GM13976 (cell line): ENCODE results near the gene TRAK2.
A peak's percentile ranks its signal among the peaks of the same experiment; 100 is the strongest.
"Not testable (repeated sequence)": the region's sequence is repeated elsewhere in the genome, so short reads cannot be mapped to it uniquely, and the experiment has no call there.

Experiments
- DNase-seq: peaks from one replicate; pipeline ENCODE4 v3.0.0; 2012; ENCODE audit warnings: low spot score
- in situ Hi-C: fragments of 300-500 bp; cut with MboI; formaldehyde crosslinking; loops from one replicate; pipeline ENCODE4 v1.12.0; 2022; ENCODE audit warnings: low sequenced_read_pairs, mixed read lengths, inconsistent platforms; ENCODE audit not compliant: unreplicated experiment
- TF ChIP-seq, protein P1 (sequence below): IDR thresholded peaks from 2 replicates; pipeline ENCODE4 v1.5.1; 2012; ENCODE audit warnings: borderline replicate concordance, mild to moderate bottlenecking; ENCODE audit not compliant: insufficient read depth; ENCODE audit errors: extremely low read depth, missing control alignments, control extremely low read depth

TRAK2 gene, protein sequence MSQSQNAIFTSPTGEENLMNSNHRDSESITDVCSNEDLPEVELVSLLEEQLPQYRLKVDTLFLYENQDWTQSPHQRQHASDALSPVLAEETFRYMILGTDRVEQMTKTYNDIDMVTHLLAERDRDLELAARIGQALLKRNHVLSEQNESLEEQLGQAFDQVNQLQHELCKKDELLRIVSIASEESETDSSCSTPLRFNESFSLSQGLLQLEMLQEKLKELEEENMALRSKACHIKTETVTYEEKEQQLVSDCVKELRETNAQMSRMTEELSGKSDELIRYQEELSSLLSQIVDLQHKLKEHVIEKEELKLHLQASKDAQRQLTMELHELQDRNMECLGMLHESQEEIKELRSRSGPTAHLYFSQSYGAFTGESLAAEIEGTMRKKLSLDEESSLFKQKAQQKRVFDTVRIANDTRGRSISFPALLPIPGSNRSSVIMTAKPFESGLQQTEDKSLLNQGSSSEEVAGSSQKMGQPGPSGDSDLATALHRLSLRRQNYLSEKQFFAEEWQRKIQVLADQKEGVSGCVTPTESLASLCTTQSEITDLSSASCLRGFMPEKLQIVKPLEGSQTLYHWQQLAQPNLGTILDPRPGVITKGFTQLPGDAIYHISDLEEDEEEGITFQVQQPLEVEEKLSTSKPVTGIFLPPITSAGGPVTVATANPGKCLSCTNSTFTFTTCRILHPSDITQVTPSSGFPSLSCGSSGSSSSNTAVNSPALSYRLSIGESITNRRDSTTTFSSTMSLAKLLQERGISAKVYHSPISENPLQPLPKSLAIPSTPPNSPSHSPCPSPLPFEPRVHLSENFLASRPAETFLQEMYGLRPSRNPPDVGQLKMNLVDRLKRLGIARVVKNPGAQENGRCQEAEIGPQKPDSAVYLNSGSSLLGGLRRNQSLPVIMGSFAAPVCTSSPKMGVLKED

DNA sequence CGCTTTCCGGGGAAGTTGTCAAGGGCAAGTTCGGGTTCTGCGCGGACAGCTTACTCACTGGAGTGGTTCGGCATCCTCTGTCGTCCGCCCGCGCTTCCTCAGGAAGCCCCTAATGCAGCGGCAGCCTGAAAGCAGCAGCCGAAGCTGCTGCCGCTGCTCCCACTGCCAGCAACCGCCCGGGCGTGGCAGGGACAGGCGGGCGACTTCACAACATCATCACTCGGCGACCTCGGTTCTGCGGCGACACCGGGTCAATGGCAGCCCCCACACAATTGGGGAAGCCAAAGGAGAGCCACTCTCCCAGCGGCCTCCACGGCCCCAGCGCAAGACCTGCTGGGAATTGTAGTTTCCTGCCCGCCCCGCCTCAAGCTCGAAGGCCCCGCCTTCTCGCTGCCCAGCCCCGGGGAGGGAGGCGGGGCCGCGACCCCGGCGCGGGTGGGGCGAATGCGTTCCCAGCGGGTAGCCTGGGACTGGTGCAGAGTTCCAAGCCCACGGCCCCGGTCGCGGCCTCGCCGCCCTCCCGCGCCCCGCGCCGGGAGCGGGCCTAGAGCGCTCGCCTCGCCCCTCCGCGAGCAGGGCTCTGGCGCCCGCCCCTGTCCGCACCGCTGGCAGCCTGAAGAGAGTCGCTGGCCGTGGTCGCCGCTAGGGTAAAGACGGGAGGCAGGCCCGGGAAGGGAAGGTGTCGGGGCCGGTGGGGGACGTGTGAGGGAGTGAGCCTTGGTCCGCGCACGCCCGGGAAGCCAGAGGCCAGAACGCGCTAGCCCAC is at the start of gene TRAK2, which contains the start of gene STRADB:
TSS of gene TRAK2 (minus strand) at position 167 of the 766 bp plus-strand sequence. CDS start 30,951 bp downstream, outside the sequence.
TSS of gene STRADB (plus strand) at position 449 of the 766 bp plus-strand sequence. CDS start 3,101 bp downstream, outside the sequence.
- TF ChIP-seq, protein P1, sequence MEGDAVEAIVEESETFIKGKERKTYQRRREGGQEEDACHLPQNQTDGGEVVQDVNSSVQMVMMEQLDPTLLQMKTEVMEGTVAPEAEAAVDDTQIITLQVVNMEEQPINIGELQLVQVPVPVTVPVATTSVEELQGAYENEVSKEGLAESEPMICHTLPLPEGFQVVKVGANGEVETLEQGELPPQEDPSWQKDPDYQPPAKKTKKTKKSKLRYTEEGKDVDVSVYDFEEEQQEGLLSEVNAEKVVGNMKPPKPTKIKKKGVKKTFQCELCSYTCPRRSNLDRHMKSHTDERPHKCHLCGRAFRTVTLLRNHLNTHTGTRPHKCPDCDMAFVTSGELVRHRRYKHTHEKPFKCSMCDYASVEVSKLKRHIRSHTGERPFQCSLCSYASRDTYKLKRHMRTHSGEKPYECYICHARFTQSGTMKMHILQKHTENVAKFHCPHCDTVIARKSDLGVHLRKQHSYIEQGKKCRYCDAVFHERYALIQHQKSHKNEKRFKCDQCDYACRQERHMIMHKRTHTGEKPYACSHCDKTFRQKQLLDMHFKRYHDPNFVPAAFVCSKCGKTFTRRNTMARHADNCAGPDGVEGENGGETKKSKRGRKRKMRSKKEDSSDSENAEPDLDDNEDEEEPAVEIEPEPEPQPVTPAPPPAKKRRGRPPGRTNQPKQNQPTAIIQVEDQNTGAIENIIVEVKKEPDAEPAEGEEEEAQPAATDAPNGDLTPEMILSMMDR: no peak
- DNase-seq: peak; percentile 98
- in situ Hi-C loops: no loop called here

DNA sequence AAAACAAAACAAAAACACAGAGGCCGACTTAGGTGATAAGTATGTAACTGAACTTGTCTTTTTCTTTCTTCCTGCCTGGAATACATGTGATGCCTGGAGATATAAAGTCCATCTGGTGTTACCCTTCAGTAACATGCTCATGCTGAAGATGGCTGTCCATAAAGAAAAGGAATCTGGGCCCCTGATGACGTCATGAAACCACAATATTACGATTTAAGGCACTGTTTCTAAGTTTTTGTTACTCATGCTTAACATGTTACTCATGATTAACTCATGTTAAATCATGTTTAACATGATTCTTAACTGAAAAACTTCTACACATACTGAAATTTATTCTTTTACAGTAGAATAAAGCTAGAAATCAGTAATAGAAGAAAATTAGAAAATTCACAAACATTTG is 49.3 kb upstream of the TRAK2 start:
- no peak for DNase-seq
- TF ChIP-seq, protein P1: no peak
- in situ Hi-C loops: no loop called here

DNA sequence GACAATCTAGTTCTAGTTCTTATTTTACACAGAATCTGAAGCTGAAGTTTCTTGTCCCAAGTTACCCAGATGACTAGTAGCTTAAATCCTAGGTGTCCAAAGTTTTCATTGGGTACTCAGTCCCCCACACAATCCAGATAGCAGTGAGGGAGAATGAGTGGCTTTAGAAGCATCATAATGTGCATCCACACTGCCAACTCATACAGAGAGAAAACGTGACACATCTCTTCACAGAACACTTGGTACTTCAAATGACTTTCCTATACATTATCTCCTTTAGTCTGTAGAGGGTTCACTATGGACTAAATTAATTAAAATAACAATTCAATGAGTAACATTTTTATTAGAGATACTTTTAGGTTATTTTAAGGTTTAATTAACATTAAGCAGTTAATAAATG is 45.5 kb upstream of the TRAK2 start:
- TF ChIP-seq, protein P1: no peak
- in situ Hi-C loops: no loop called here
- DNase-seq: no peak

DNA sequence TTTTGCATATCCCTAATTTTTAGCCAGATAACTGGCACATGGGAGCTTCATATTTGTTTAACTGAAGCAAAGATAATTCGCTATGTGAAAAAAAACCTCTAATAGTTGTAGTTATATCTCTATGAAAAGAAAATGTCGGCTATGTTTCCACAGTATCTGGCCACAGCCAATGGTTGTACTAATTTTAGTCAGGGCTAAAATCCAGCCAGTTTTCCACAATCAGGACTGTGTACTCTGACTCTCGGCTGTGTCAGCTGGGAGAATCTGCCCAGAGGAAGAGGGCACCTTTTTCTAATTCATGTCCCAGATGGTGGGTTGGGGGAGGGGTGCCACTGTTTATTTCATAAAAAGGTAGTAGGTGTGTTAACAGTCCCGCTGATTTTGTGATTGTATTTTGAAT is 39.0 kb upstream of the TRAK2 start:
- TF ChIP-seq, protein P1: no peak
- in situ Hi-C loops: no loop called here
- no peak for DNase-seq

DNA sequence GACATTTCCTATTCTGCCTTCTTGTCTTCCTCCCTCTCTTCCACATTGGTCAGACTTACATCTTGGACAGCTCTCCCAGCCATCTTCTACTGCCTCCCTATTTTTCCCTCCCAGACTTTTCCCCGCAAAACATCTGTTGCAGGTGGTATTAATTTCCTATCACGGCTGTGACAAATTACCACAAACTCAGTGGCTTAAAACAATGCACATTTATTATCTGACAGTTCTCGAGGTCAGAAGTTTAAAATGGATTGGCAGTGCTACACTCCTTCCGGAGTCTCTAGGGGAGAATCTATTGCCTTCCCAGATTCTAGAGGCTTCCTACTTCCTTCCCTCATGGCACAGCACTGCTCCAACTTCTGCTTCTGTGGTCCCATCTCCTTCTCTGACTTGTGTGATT is 33.5 kb upstream of the TRAK2 start:
- in situ Hi-C loops: no loop called here
- TF ChIP-seq, protein P1: no peak

DNA sequence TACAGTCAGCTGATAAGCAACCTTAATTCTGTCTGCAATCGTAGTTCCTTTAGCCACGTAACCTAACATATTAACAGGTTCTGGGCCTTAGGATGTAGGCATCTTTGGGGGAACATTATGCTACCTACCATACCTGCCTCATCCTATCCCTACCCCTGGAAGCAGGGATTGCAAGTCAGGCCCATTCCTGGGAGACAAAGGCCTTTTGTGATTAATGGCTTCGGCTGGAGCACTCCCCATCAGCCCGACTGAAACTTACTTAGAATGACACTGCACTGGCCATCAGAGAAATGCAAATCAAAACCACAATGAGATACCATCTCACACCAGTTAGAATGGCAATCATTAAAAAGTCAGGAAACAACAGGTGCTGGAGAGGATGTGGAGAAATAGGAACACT is 32.5 kb upstream of the TRAK2 start:
- in situ Hi-C loops, DNase-seq: not testable (repeated sequence)

More for the DNA sequence above, 33.5 kb upstream of the TRAK2 start:
- DNase-seq: no peak
